ENCODE results near the gene BAHD1. TPM values are rescaled to one million over a fixed set of nuclear protein-coding genes. Genes with fewer than 3 reads are reported as not detected.

Gene BAHD1
- total RNA-seq, result 10 to 100 TPM; 23.7 to 27.2 TPM
- polyA plus RNA-seq (ENCODE audit: insufficient read length in 6 of 6), result 10 to 100 TPM; 11.4 to 18.0 (median 14.8) TPM
- long read RNA-seq, donor 1, partial matches to known transcripts, result 16 of 18 reads
- long read RNA-seq, donor 1, other reads (novel, unspliced or antisense), result 0 of 18 reads
- long read RNA-seq, donor 2, full-length matches to known transcripts, result 3 of 12 reads
- long read RNA-seq, donor 2, partial matches to known transcripts, result 9 of 12 reads
- long read RNA-seq, donor 2, other reads (novel, unspliced or antisense), result 0 of 12 reads
- long read RNA-seq, donor 3, result 0 reads
- long read RNA-seq, donor 4, partial matches to known transcripts, result 0 of 6 reads
- long read RNA-seq, donor 4, other reads (novel, unspliced or antisense), result 6 of 6 reads
- long read RNA-seq, donor 5, partial matches to known transcripts, result 0 of 1 reads
- long read RNA-seq, donor 5, other reads (novel, unspliced or antisense), result 0 of 1 reads
- long read RNA-seq, donor 6, result 0 reads
- long read RNA-seq, donor 7, full-length matches to known transcripts, result 1 of 1 reads
- long read RNA-seq, donor 7, partial matches to known transcripts, result 0 of 1 reads
- long read RNA-seq, donor 7, other reads (novel, unspliced or antisense), result 0 of 1 reads
- long read RNA-seq, donor 8, full-length matches to known transcripts, result 1 of 1 reads
- long read RNA-seq, donor 8, partial matches to known transcripts, result 0 of 1 reads
- long read RNA-seq, donor 8, other reads (novel, unspliced or antisense), result 0 of 1 reads
- long read RNA-seq, donor 9, result 0 reads
- long read RNA-seq, donor 10, partial matches to known transcripts, result 0 of 4 reads
- long read RNA-seq, donor 10, other reads (novel, unspliced or antisense), result 4 of 4 reads
- long read RNA-seq, donor 11, result 0 reads
- long read RNA-seq, donor 12, partial matches to known transcripts, result 0 of 1 reads
- long read RNA-seq, donor 12, other reads (novel, unspliced or antisense), result 0 of 1 reads

GRCh38 chr15:40440743-40441564, at the start of gene BAHD1:
TSS of gene BAHD1 (plus strand) at chr15:40440953. CDS start at chr15:40458465, 17,512 bp downstream.
- H3K4me3 ChIP-seq, result peak within 1 kb of the TSS; percentile 80 to 91
- DNase-seq, result peak; percentile 87 to 98 (median 96)
- H3K27me3 ChIP-seq, result peaks cover 19 to 57% of the 10 kb centered on the region in 2 donors
- intact Hi-C loops (cut with DNase I), result no loop called here
- peaks cover 23 to 58% of the 10 kb centered on the region in 2 donors for H3K4me1 ChIP-seq
- H3K36me3 ChIP-seq, result no peaks in the 10 kb centered on the region
- peak in 1 of 2 donors; percentile 13 for TF ChIP-seq CTCF (IDR thresholded peaks at IDR 0.05)
- H3K27ac ChIP-seq, result peak within 1 kb of the TSS; percentile 53 to 73
- peak; percentile 84 for ATAC-seq
- H3K9me3 ChIP-seq, result no peaks in the 10 kb centered on the region

GRCh38 chr15:40392986-40393948, 47.5 kb upstream of the BAHD1 start:
- ATAC-seq (no peak), DNase-seq (no peak)
- H3K9me3 ChIP-seq, result no peaks in the 10 kb centered on the region
- H3K4me1 ChIP-seq, result peaks cover 3 to 46% of the 10 kb centered on the region in 2 donors
- no peak overlapping the region for H3K27ac ChIP-seq
- no peak overlapping the region for H3K4me3 ChIP-seq
- intact Hi-C loops (cut with DNase I), result no loop called here
- no peaks in the 10 kb centered on the region for H3K27me3 ChIP-seq
- TF ChIP-seq CTCF (IDR thresholded peaks at IDR 0.05), result no peak
- peaks cover 0 to 51% of the 10 kb centered on the region in 2 donors for H3K36me3 ChIP-seq

GRCh38 chr15:40397688-40398412, 42.9 kb upstream of the BAHD1 start:
- intact Hi-C loops (cut with DNase I), result no loop called here
- peaks cover 0 to 15% of the 10 kb centered on the region in 2 donors for H3K36me3 ChIP-seq
- no peaks in the 10 kb centered on the region for H3K9me3 ChIP-seq
- TF ChIP-seq CTCF (IDR thresholded peaks at IDR 0.05), result no peak
- no peak overlapping the region for H3K4me3 ChIP-seq
- H3K27me3 ChIP-seq, result no peaks in the 10 kb centered on the region
- no peak for DNase-seq
- peak overlapping the region in 1 of 2 donors; percentile 67 for H3K27ac ChIP-seq
- peak; percentile 62 for ATAC-seq
- H3K4me1 ChIP-seq, result peaks cover 4 to 31% of the 10 kb centered on the region in 2 donors

- TF ChIP-seq CTCF (IDR thresholded peaks at IDR 0.05), result no peak
- peak; percentile 71 for ATAC-seq
- no peaks in the 10 kb centered on the region for H3K27me3 ChIP-seq
- intact Hi-C loops (cut with DNase I), result no loop called here
- H3K36me3 ChIP-seq, result peaks cover 0 to 10% of the 10 kb centered on the region in 2 donors
- peak in 1 of 4 donors; percentile 61 for DNase-seq
- H3K4me3 ChIP-seq, result no peak overlapping the region
- peaks cover 4 to 31% of the 10 kb centered on the region in 2 donors for H3K4me1 ChIP-seq
- H3K9me3 ChIP-seq, result no peaks in the 10 kb centered on the region
- H3K27ac ChIP-seq, result peak overlapping the region in 1 of 2 donors; percentile 67
Measured at GRCh38 chr15:40398413-40398873, 42.3 kb upstream of the BAHD1 start.

Data from left lung (tissue), 14 donors.